Measurements from ENCODE around the gene VIM. TPM values are rescaled to one million over a fixed set of nuclear protein-coding genes. Genes with fewer than 3 reads are reported as not detected.

The VIM gene
- total RNA-seq, 2 donors from 2014 or later = 293 to 1,683 TPM

DNA sequence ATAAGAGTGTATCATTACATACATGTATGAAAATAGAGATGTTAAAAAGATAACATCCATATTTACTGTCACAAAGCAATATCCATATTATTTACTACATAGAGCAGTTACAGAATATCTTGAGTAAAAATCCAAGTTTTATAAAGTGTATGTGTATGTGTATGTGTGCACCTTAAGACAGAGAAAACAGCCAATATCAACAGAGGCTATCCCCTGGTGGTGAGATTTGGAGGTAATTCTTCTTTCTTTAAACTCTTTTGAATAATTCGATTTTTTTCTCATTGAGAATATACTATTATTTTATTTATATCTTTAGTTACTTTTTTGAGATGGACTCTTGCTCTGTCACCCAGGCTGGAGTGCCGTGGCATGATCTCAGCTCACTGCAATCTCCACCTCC is 44.9 kb upstream of the VIM start:
- WGBS = 94% methylated on average over 2 of the region's 2 CpGs
- H3K4me1 ChIP-seq (replicated peaks) = no peaks in the 10 kb centered on the region
- intact Hi-C loops (cut with DNase I) = no loop called here

GRCh38 chr10:17185873-17186272 is 42.2 kb upstream of the VIM start:
- Histone ChIP-seq H3K4me1 (replicated peaks) (no peaks in the 10 kb centered on the region), H3K27me3 (replicated peaks; ENCODE audit: insufficient read depth) (no peaks in the 10 kb centered on the region), H3K36me3 (no peaks in the 10 kb centered on the region), H3K9me3 (no peaks in the 10 kb centered on the region), H3K27ac (no peak overlapping the region), H3K4me3 (no peak overlapping the region)
- WGBS = 98% methylated on average over 3 of the region's 3 CpGs
- no peak for DNase-seq (ENCODE audit: low spot score)
- intact Hi-C loops (cut with DNase I) = no loop called here
- no peak for TF ChIP-seq POLR2A (IDR thresholded peaks at IDR 0.05)
- TF ChIP-seq, protein P1, sequence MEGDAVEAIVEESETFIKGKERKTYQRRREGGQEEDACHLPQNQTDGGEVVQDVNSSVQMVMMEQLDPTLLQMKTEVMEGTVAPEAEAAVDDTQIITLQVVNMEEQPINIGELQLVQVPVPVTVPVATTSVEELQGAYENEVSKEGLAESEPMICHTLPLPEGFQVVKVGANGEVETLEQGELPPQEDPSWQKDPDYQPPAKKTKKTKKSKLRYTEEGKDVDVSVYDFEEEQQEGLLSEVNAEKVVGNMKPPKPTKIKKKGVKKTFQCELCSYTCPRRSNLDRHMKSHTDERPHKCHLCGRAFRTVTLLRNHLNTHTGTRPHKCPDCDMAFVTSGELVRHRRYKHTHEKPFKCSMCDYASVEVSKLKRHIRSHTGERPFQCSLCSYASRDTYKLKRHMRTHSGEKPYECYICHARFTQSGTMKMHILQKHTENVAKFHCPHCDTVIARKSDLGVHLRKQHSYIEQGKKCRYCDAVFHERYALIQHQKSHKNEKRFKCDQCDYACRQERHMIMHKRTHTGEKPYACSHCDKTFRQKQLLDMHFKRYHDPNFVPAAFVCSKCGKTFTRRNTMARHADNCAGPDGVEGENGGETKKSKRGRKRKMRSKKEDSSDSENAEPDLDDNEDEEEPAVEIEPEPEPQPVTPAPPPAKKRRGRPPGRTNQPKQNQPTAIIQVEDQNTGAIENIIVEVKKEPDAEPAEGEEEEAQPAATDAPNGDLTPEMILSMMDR (IDR thresholded peaks at IDR 0.05) = no peak
- no peak for TF ChIP-seq POLR2AphosphoS5 (IDR thresholded peaks at IDR 0.05)

More for the DNA sequence above, 44.9 kb upstream of the VIM start:
- no peak for DNase-seq (ENCODE audit: low spot score)
- Histone ChIP-seq H3K36me3 (no peaks in the 10 kb centered on the region), H3K9me3 (no peaks in the 10 kb centered on the region), H3K27ac (no peak overlapping the region), H3K4me3 (no peak overlapping the region), H3K27me3 (replicated peaks; ENCODE audit: insufficient read depth) (no peaks in the 10 kb centered on the region)
- no peak for TF ChIP-seq POLR2AphosphoS5 (IDR thresholded peaks at IDR 0.05)
- no peak for TF ChIP-seq POLR2A (IDR thresholded peaks at IDR 0.05)
- TF ChIP-seq, protein P1 (IDR thresholded peaks at IDR 0.05) = no peak

DNA sequence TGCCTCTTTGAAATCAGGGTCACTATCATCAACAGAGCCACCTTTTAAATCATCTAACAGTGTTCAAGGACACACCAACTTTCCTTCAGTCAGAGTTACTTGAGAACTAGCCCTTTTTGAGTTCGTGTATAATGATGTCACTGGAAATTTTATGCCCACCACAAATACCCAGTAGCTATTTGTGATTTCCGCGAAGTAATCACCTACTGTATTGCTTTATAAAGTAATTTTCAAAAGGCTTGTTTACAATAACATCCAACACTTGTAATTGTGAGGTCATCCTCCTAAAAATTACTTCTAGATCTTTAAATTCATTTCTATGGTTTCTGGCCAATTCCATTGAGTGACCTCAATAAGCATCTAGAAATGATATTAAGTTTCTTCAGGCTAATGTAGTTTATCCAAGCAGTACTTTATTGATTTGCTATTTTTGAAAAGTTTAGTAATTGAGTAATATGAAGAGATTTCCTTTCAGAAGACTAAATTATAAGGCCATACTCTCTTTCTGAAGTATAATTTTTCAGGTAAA is 39.3 kb upstream of the VIM start:
- Histone ChIP-seq H3K27me3 (replicated peaks; ENCODE audit: insufficient read depth) (no peaks in the 10 kb centered on the region), H3K4me1 (replicated peaks) (no peaks in the 10 kb centered on the region), H3K4me3 (no peak overlapping the region), H3K27ac (no peak overlapping the region), H3K36me3 (no peaks in the 10 kb centered on the region), H3K9me3 (no peaks in the 10 kb centered on the region)
- DNase-seq (ENCODE audit: low spot score) = no peak
- TF ChIP-seq, protein P1 (IDR thresholded peaks at IDR 0.05) = no peak
- TF ChIP-seq POLR2AphosphoS5 (IDR thresholded peaks at IDR 0.05) (no peak), POLR2A (IDR thresholded peaks at IDR 0.05) (no peak)
- WGBS = 89% methylated on average over 3 of the region's 3 CpGs
- intact Hi-C loops (cut with DNase I) = no loop called here

DNA sequence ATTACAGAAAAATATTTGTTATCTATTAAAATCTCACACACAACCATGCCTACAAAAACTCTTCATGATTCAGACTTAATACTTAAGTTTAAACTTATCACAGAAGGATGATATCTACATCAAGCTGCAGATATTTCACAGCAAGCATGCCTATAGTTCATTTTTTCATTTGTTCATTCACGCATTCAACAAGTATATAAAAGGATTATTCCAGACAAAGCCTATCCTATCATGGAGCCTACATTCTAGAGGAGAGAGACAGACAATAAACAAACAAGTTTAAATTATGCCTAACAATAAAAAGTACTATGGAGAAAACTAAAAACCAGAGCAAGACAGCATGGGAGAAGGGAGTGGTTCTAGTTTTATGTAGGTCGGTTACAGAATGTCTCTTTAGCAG is 37.4 kb upstream of the VIM start:
- Histone ChIP-seq H3K27me3 (replicated peaks; ENCODE audit: insufficient read depth) (no peaks in the 10 kb centered on the region), H3K36me3 (no peaks in the 10 kb centered on the region), H3K4me3 (no peak overlapping the region), H3K4me1 (replicated peaks) (no peaks in the 10 kb centered on the region), H3K27ac (no peak overlapping the region), H3K9me3 (no peaks in the 10 kb centered on the region)
- 79% methylated on average over 2 of the region's 2 CpGs for WGBS
- TF ChIP-seq, protein P1 (IDR thresholded peaks at IDR 0.05) = no peak
- TF ChIP-seq POLR2A (IDR thresholded peaks at IDR 0.05) = no peak
- intact Hi-C loops (cut with DNase I) = no loop called here
- DNase-seq (ENCODE audit: low spot score) = no peak

DNA sequence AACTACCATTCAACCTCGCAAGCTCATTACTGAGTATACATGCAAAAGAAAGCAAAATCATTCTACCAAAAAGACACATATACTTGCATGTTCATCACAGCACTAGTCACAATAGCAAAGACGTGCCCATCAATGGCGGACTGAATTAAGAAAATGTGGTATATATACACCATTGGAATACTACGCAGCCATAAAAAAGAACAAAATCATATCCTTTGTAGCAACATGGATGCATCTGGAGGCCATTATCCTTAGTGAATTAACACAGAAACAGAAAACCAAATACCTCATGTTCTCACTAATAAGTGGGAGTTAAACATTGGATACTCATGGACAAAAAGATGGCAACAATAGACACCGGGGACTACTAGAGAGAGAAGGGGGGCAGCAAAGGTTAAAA is 33.0 kb upstream of the VIM start:
- no peaks in the 10 kb centered on the region for H3K27me3 ChIP-seq (replicated peaks; ENCODE audit: insufficient read depth)
- intact Hi-C loops (cut with DNase I) = no loop called here
- no peaks in the 10 kb centered on the region for H3K36me3 ChIP-seq
- H3K27ac ChIP-seq = no peak overlapping the region
- H3K4me1 ChIP-seq (replicated peaks) = no peaks in the 10 kb centered on the region
- no peaks in the 10 kb centered on the region for H3K9me3 ChIP-seq
- no peak for DNase-seq (ENCODE audit: low spot score)
- 76% methylated on average over 5 of the region's 5 CpGs for WGBS
- no peak overlapping the region for H3K4me3 ChIP-seq
- TF ChIP-seq POLR2A (IDR thresholded peaks at IDR 0.05) = no peak
- no peak for TF ChIP-seq POLR2AphosphoS5 (IDR thresholded peaks at IDR 0.05)
- TF ChIP-seq, protein P1 (IDR thresholded peaks at IDR 0.05) = no peak
